GM12892 (cell line): ENCODE results near the gene RTL10.
"Not testable (repeated sequence)": the region's sequence is repeated elsewhere in the genome, so short reads cannot be mapped to it uniquely, and the experiment has no call there.

Experiments
- DNase-seq: peaks from one replicate; pipeline ENCODE4 v3.0.0; 2011; ENCODE audit not compliant: insufficient read length
- FAIRE-seq: peaks from 2 replicates; lab custom pipeline; 2011; peaks lifted over from hg19 to GRCh38; lab: Jason Lieb, UNC
- POLR2A ChIP-seq: IDR thresholded peaks from 2 replicates; pipeline ENCODE4 v1.6.1; 2011; ENCODE audit warnings: low read depth, low read length, control low read depth
- POLR2AphosphoS5 ChIP-seq: IDR thresholded peaks from 2 replicates; pipeline ENCODE4 v1.6.1; 2011; ENCODE audit warnings: low read depth, low read length, control low read depth
- TAF1 ChIP-seq: IDR thresholded peaks from 2 replicates; pipeline ENCODE4 v1.6.1; 2011; ENCODE audit warnings: low read depth, mild to moderate bottlenecking, control low read depth, low read length, borderline replicate concordance

Gene RTL10

DNA sequence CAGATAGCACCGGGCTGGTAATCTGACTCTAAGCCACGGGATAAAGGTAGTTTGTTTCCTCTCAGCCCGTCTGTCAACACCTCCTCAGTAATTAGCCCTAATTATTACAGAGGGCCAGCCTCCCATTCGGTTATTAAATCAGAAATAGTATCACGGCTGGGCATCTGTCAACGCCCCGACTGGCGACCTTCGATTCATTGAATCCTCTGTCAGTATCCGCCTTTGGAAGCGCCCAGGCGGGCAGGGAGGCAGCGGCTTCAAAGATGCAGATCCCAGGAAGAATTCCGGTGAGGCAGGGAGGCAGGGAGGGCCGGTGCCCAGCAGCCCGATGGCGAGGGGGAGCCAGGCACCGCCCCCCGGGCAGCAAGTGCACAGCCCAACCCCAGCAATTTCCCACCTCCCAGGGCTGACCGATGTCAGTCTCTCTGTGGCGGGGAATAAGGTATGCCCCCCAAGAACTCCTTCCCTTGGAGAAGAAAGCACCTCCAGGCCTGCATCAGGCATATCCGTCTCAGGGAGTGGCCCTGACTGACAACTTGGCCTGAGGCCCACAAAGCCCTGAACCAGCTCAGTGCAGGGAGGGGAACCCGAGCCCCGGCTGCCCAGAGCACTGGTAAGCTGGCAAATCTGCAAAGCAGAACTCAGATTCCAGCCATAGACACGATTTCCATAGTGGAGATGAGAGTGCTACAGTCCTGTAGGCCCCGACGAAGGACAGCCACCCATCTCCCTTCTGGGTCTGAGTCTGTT lies 11.4 kb downstream of the RTL10 start:
- no peak for DNase-seq
- no peak for TF ChIP-seq POLR2AphosphoS5
- no peak for FAIRE-seq

DNA sequence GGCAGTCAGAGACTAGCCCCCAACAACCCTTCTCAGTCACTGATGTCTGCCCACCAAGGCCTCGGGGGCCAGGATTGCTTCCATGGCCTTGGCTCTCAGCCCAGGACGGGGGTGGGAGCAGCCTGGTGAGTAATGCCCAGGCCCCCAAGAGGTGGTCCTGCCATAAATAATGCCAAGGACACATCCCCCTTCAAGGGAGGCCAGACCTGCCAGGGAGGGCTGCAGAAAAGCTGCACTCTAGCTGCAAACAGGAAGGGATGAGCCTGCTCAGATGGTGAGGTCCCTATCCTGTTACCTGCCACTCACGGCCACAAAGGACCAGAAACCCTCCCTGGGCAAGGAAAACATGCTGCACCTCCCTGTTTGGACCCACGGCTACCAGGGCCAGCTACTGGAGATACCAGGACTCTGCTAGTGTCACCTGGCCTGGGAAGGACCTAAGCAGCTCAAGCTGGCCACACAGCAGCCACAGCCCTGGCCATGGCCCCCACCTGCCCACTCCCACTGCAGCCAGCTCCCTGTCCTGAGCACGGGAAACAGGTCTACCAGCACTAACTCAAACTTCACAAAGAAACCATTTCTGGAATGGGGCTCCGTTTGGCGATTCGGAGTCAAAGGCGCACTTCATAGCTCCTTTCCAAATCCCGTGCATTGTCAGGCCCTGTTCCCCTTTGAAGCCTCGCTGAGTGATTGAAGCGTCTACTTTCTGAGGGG lies 12.1 kb downstream of the RTL10 start:
- DNase-seq (no peak), FAIRE-seq (no peak)
- TF ChIP-seq POLR2AphosphoS5 (no peak), TAF1 (no peak), POLR2A (no peak)

DNA sequence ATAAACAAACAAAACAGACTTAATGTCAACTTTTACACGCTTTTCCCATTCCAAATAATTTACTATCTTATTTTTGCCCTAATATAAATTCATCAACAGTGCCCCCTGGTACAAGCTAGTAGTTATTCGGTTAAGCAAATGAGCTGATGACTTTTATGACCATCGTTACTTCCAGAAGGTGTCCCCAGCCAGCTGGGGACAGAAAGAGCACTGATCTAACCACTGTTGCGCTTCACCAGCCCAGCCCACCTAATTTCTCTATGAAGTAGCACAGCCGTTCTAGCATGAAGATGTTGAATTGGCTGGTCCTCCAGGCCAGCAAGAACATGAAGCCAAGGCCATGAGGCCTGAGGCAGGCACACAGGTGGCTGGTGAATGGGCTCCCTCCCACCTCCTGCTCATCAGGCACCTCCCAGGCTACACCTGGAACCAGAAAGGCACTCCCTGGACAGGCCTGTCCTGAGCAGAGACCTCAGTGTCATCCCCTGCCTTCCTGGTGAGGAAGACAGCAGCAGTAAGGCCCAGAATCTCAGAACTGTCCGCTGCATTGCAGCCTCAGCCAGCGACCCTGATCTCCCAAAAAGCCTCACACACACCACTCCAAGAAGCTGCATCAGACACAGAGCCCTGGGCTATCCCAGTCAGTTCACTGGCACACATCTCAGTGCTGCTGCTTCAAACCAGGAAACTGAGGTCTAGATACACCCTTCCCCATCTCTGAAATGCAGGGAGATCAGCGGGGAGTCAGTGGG lies 12.9 kb downstream of the RTL10 start:
- no peak for DNase-seq
- TF ChIP-seq TAF1 (no peak), POLR2AphosphoS5 (no peak), POLR2A (no peak)
- FAIRE-seq, result peak; percentile 61

DNA sequence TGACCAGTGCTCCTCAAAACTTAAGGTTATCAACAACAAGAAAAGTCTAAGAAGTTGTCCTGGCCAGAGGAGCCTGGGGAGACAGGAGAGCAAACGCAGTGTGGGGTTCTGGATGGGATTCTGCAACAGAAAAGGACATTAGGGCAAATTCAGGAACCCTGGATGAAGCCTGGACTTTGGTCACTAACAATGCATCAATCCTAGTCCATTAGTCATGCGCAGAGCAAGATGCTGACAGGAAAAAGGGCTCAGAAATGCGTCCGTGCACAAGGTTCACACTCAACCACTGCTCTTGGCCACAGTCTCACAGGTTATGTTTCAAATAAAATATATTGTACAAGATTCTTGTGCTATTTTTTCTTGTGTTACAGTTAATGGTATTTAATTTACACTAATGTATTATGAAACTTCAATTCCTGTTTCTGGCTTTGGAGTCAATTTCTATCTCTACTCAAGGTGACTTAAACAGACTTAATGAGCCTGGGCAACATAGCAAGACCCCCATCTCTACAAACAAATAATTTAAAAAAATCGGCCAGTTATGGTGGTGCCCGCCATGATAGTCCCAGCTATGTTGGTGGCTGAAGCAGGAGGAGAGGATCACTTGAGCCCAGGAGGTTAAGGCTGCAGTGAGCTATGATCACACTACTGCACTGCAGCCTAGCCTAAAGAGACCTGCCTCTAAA lies 13.6 kb downstream of the RTL10 start:
- DNase-seq (no peak), FAIRE-seq (no peak)
- TF ChIP-seq POLR2A (no peak), POLR2AphosphoS5 (no peak), TAF1 (no peak)

DNA sequence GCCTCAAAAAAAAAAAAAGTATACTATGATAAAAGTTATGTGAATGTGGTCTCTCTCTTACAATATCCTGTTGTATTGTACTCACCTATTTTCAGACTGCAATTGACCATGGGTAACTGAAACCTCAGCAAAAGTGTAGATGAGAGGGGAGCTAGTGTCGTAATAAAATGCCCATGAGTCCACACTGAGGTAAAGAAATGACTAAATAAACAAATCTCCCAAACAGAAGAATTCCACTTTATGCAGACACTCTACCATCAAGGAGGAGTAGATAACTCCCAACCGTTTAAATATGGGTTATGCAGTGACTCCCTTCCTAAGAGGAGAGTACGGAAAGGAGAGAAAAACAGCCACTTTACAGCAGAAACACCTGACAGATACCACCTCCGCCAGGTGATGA lies 14.6 kb downstream of the RTL10 start:
- TF ChIP-seq POLR2AphosphoS5, result no peak
- no peak for DNase-seq
- FAIRE-seq, result no peak

DNA sequence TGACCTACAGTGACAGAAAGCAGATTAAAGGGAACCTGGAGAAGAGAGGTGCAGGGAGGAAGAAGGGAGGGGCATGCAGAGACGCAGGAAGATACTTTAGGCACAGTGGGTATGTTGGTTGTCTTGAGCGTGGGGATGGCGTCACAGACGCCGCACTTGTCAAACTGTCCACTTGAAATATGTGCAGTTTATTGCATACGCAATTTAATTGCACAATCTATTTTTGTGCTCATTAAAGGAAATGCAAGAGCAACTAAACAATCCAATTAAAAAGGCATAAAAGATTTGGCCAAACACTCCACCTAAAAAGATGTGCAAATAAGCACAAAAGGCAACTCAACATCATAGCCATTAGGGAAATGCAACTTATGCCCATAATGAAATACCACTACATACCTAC lies 16.8 kb downstream of the RTL10 start:
- FAIRE-seq (no peak), DNase-seq (no peak)
- TF ChIP-seq TAF1 (no peak), POLR2A (no peak), POLR2AphosphoS5 (no peak)

DNA sequence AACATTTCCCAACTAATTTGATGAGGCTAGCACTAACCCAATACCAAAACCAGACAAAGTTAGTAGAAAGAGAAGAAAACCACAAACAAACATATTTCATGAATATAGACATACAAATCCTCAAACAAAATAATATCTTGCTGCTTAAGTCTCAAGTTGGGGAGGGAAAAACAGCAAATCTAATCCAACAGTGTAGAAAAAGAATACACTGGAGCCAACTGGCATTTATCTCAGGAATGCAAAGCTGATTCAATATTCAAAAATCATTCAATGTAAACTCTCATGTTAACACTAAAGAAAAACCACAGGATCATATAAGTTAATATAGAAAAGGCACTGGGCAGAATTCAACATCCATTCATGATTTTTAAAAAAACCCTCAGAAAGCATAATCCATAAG lies 18.2 kb downstream of the RTL10 start:
- FAIRE-seq (no peak), DNase-seq (no peak)

DNA sequence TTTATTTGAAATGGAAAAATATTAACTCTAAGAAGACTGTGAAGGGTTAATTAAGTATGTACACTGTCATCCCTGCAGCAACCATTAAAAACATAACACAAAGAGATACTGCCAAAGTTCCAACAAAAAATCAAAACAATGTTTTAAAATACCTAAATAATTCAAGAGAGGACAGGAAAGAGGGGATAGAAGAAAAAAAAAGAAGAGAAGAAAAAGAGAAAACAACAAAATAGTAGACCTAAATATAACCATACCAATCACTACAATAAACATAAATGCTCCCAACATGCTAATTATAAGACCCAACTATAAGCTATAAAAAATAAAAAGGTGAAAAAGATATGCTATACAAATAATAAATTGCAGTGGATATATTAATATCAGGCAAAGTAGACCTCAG lies 20.1 kb downstream of the RTL10 start:
- FAIRE-seq (no peak), DNase-seq (no peak)
- TF ChIP-seq TAF1 (no peak), POLR2AphosphoS5 (no peak), POLR2A (no peak)

More for the DNA sequence above, 18.2 kb downstream of the RTL10 start:
- TF ChIP-seq TAF1 (no peak), POLR2AphosphoS5 (no peak)

DNA sequence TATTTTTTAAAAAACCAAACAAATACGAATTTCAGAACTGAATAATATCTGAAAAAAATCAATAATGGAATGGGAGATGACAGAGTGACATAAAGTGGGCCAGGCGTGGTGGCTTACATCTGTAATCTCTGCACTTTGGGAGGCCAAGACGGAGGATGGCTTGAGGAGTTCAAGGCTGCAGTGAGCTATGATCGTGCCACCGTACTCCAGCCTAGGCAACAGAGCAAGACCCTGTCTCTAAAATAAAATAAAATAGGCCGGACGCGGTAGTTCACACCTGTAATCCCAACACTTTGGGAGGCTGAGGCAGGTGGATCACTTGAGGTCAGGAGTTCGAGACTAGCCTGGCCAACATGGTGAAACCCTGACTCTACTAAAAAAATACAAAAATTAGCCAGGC lies 21.3 kb downstream of the RTL10 start:
- not testable (repeated sequence) for FAIRE-seq, DNase-seq

DNA sequence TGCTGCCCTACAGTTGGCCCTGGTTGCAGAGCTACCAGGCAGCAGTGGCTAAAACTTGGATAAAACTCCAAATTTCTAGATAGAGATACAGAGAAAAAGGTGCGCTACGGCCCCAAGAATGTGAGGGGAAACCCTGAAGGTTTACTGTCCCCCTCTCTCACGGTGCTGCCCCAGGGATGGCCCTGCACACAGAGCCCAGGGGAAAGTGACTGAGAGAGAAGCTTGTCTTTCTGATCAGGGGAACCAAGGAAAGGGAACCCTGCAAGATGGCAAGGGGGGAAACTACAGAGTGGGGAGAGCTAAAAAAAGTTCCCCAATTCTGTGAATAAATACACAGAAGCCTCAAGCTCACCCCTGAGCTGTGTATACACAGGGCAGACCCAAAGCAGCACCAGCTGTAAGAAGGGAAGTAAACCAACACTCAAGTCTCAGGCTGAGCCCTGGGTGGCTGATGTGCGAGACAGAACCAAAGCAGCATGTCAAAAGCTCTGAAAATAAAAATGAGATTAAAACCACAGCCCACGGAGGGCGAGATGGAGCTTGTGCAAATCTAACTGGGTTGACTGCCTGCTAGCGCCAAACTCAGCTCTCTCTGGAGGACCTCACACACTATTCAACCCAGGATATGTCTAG lies 22.1 kb downstream of the RTL10 start:
- no peak for FAIRE-seq
- no peak for DNase-seq
- TF ChIP-seq POLR2AphosphoS5 (no peak), POLR2A (no peak), TAF1 (no peak)

DNA sequence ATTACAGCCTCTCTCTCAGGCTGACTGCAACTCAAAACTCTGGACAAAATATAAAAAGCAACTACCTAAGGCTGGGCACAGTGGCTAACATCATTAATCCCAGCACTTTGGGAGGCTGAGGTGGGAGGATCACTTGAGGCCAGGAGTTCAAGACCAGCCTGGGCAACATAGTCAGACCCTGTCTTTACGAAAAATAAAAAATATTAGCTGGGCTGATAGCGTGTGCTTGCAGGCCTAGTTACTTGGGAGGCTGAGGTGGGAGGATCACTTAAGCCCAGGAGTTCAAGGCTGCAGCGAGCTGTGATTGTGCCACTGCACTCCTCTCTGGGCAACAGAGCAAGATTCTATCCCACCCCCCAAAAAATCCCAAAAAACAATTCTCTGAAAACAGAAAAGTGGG lies 22.7 kb downstream of the RTL10 start:
- DNase-seq, FAIRE-seq: not testable (repeated sequence)
